Measurements from ENCODE around the gene SCART1. TPM values are rescaled to one million over a fixed set of nuclear protein-coding genes. Genes with fewer than 3 reads are reported as not detected.

Gene SCART1
- total RNA-seq, 1 experiment from 2014 or later = 1.1 TPM

GRCh38 chr10:133441780-133442179 lies 12.0 kb upstream of the SCART1 start (continued):
- TF ChIP-seq ZNF138 (CRISPR knock-in tag; conservative IDR thresholded peaks at IDR 0.05) (no peak), SMAD4 (CRISPR knock-in tag; IDR thresholded peaks at IDR 0.05) (no peak), OVOL2 (CRISPR knock-in tag; IDR thresholded peaks at IDR 0.05; ENCODE audit: borderline replicate concordance) (no peak)

- Mint-ChIP-seq H3K27ac (no peak overlapping the region), H3K4me3 (no peak overlapping the region), H3K36me3 (peaks cover 59% of the 10 kb centered on the region), H3K4me1 (no peaks in the 10 kb centered on the region), H3K9me3 (peaks cover 66% of the 10 kb centered on the region), H3K27me3 (ENCODE audit: low read depth) (peaks cover 24% of the 10 kb centered on the region)
- ATAC-seq (no peak), DNase-seq (ENCODE audit: low spot score) (no peak)
- POLR2A ChIA-PET = no interaction called here
- TF ChIP-seq CREM (CRISPR knock-in tag; IDR thresholded peaks at IDR 0.05) (no peak), ATF6 (CRISPR knock-in tag; IDR thresholded peaks at IDR 0.05) (no peak), ELF4 (CRISPR knock-in tag; IDR thresholded peaks at IDR 0.05; ENCODE audit: low read depth) (no peak), FOXJ3 (CRISPR knock-in tag; IDR thresholded peaks at IDR 0.05; ENCODE audit: borderline replicate concordance) (no peak), ESRRA (CRISPR knock-in tag; IDR thresholded peaks at IDR 0.05; ENCODE audit: borderline replicate concordance) (no peak), CDX4 (CRISPR knock-in tag; IDR thresholded peaks at IDR 0.05; ENCODE audit: borderline replicate concordance) (no peak), MLX (CRISPR knock-in tag; IDR thresholded peaks at IDR 0.05) (no peak), IRF2 (CRISPR knock-in tag; IDR thresholded peaks at IDR 0.05; ENCODE audit: borderline replicate concordance, low read depth) (no peak), NFATC4 (CRISPR knock-in tag; IDR thresholded peaks at IDR 0.05) (no peak), EMX1 (CRISPR knock-in tag; IDR thresholded peaks at IDR 0.05) (no peak), ZNF396 (CRISPR knock-in tag; IDR thresholded peaks at IDR 0.05; ENCODE audit: borderline replicate concordance) (no peak), MAX (CRISPR knock-in tag; IDR thresholded peaks at IDR 0.05) (no peak), ZNF219 (CRISPR knock-in tag; IDR thresholded peaks at IDR 0.05; ENCODE audit: borderline replicate concordance) (no peak), TP53 (CRISPR knock-in tag; IDR thresholded peaks at IDR 0.05) (no peak), ZNF512 (CRISPR knock-in tag; IDR thresholded peaks at IDR 0.05; ENCODE audit: borderline replicate concordance) (no peak), ZNF263 (CRISPR knock-in tag; IDR thresholded peaks at IDR 0.05; ENCODE audit: low read depth) (no peak), JUN (CRISPR knock-in tag; IDR thresholded peaks at IDR 0.05) (no peak), FOXP4 (CRISPR knock-in tag; IDR thresholded peaks at IDR 0.05) (no peak), SOX15 (CRISPR knock-in tag; IDR thresholded peaks at IDR 0.05) (no peak)
- CTCF ChIA-PET = no interaction called here
Measured at GRCh38 chr10:133442191-133442966, 11.4 kb upstream of the SCART1 start.
